Upper lobe of left lung (tissue), 4 donors: ENCODE results near the gene RNLS.

Experiments used
- CTCF ChIP-seq, 6 experiments: fragments of 450-650 bp in 4 of 6; fragments of 200-600 bp in 2 of 6; sonication (generic) in 2 of 6; IDR thresholded peaks; one replicate each; pipeline ENCODE4 v1.5.1; 2016 to 2019; ENCODE audit warnings: antibody characterized with exemption in 6 of 6
- POLR2AphosphoS5 ChIP-seq, 2 donors: sonication (generic); formaldehyde crosslinking; IDR thresholded peaks; one replicate each; pipeline ENCODE4 v1.5.1; 2017; ENCODE audit warnings: antibody characterized with exemption in 2 of 2

- no peak for TF ChIP-seq CTCF (IDR thresholded peaks at IDR 0.05)
- no peak for TF ChIP-seq POLR2AphosphoS5 (IDR thresholded peaks at IDR 0.05)
Observed at GRCh38 chr10:88383276-88383675, 199.8 kb downstream of the RNLS start.
